GM20431 (cell line): ENCODE results near the gene FKBP5.
"Not testable (repeated sequence)": the region's sequence is repeated elsewhere in the genome, so short reads cannot be mapped to it uniquely, and the experiment has no call there.

Source experiments
- in situ Hi-C: fragments of 300-500 bp; cut with MseI, MboI; formaldehyde crosslinking; loops from one replicate; pipeline ENCODE4 v1.15.0; 2020; ENCODE audit warnings: low sequenced_read_pairs; ENCODE audit not compliant: unreplicated experiment

Gene FKBP5

GRCh38 chr6:35562060-35562459 is 126.7 kb downstream of the FKBP5 start:
- in situ Hi-C loops, result no loop called here

- in situ Hi-C loops, result no loop called here
These were observed 127.6 kb downstream of the FKBP5 start for GRCh38 chr6:35561113-35561512.

- in situ Hi-C loops, result no loop called here
These were observed 130.1 kb downstream of the FKBP5 start for GRCh38 chr6:35558571-35558970.

- in situ Hi-C loops, result no loop called here
These were observed 131.5 kb downstream of the FKBP5 start for GRCh38 chr6:35557239-35557638.

GRCh38 chr6:35554811-35555210 is 133.9 kb downstream of the FKBP5 start:
- in situ Hi-C loops, result no loop called here

GRCh38 chr6:35553315-35553714 is 135.4 kb downstream of the FKBP5 start:
- in situ Hi-C loops, result no loop called here

- in situ Hi-C loops, result no loop called here
These were observed 136.3 kb downstream of the FKBP5 start for GRCh38 chr6:35552285-35552917.

- in situ Hi-C loops, result no loop called here
These were observed 138.3 kb downstream of the FKBP5 start for GRCh38 chr6:35550437-35550836.

- in situ Hi-C loops, result no loop called here
These were observed 141.0 kb downstream of the FKBP5 start for GRCh38 chr6:35547676-35548075.

- in situ Hi-C loops, result no loop called here
These were observed 143.8 kb downstream of the FKBP5 start for GRCh38 chr6:35544769-35545361.

- in situ Hi-C loops, result no loop called here
These were observed 145.1 kb downstream of the FKBP5 start for GRCh38 chr6:35543459-35544193.

- in situ Hi-C loops, result no loop called here
These were observed 146.9 kb downstream of the FKBP5 start for GRCh38 chr6:35541836-35542235.

GRCh38 chr6:35539223-35539622 is 149.5 kb downstream of the FKBP5 start:
- in situ Hi-C loops, result no loop called here

- in situ Hi-C loops, result not testable (repeated sequence)
These were observed 152.9 kb downstream of the FKBP5 start for GRCh38 chr6:35535847-35536246.

GRCh38 chr6:35534407-35535170 is 154.1 kb downstream of the FKBP5 start:
- in situ Hi-C loops, result no loop called here

- in situ Hi-C loops, result no loop called here
These were observed 154.7 kb downstream of the FKBP5 start for GRCh38 chr6:35533981-35534380.

- in situ Hi-C loops, result no loop called here
These were observed 156.6 kb downstream of the FKBP5 start for GRCh38 chr6:35532126-35532525.

GRCh38 chr6:35524380-35525020 is 164.2 kb downstream of the FKBP5 start:
- in situ Hi-C loops, result no loop called here
